Stimulated activated CD8-positive, alpha-beta memory T cell treated with anti-CD3 and anti-CD28 coated beads, Interleukin-15, amount 100 ng/mL, for 1 hour (primary cell): ENCODE results near the gene SETSIP.
"Not testable (repeated sequence)": the region's sequence is repeated elsewhere in the genome, so short reads cannot be mapped to it uniquely, and the experiment has no call there.

Experiments
- DNase-seq: peaks from one replicate; pipeline ENCODE4 v3.0.0-alpha.2; 2020; ENCODE audit warnings: low read depth

Gene SETSIP, protein sequence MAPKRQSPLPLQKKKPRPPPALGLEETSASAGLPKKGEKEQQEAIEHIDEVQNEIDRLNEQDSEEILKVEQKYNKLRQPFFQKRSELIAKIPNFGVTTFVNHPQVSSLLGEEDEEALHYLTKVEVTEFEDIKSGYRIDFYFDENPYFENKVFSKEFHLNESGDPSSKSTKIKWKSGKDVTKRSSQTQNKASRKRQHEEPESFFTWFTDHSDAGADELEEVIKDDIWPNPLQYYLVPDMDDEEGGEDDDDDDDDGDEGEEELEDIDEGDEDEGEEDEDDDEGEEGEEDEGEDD

DNA sequence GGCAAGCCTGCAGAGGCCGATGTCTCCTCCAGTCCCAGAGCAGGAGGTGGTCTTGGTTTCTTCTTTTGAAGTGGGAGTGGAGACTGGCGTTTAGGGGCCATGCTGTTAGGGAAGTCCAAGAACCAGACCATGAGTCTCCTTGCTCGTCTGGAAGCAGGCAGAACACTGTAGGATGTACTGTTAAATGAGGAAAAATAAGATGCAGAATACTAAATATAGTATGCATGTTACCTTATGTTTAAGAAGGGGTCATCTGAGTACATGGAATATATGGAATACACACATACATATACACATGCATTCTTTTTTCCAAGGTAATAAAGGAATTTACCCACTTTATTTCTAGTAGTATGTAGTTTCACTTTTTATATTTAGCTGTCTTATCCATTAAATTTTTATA, at the start of gene SETSIP:
TSS of gene SETSIP (minus strand) at position 101 of the 400 bp plus-strand sequence. CDS start at position 101, 0 bp downstream.
- no peak for DNase-seq

DNA sequence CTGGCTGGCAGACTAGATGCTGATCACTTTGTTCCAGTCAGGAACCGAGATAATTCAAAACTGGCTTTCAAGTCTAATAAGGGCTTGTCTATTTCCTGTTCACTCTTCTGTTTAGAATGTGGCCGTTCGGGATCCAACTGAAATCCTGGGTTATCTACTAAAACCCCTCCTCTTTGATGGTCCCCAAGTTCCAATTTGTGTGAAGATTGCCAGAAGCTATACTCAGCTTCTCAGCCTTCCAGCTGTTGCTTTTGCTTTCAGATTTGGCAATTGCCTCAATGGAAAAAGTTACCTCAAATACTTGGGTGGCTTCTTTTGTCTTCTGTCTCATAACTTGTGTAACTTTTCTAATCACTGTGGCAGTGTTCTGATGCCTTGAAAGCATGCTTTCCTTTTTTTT, 48.7 kb upstream of the SETSIP start:
- DNase-seq = no peak

DNA sequence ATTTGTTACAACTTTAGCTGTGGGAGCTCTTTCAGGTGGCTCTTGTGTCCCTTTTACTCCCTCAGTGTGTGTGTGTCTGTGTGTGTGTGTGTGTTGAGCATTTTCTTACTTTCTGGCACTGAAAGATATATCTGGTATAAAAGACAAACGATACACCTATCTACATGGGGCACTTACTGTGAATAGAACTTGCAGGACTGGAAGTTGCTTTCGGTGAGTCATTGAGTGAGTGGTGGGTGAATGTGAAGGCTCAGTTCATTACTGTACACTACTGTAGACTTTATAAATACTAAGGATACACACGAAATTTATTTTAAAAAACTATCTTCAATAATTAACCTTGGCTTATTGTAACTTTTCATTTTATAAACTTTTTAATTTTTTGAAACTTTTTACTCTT, 43.6 kb upstream of the SETSIP start:
- DNase-seq = no peak

DNA sequence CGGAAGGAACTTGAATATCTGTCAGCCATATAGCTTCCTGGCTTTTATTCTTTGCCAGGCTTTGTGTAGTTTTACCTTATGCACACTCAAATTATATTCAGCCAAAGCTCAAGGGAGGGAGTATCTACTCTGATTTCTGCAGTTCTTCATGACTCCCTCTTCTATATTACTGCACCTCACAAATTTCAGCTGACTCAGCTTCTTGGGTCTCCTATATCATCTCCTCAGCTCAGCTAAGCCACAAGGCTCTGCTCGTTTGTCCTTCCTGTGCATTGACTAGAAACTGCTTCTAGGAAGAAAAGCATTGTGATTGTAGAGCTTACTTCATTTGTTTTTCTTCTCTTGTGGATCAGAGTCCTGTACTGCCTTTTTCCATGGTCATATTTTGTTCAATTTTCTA, 42.3 kb upstream of the SETSIP start:
- DNase-seq = no peak

DNA sequence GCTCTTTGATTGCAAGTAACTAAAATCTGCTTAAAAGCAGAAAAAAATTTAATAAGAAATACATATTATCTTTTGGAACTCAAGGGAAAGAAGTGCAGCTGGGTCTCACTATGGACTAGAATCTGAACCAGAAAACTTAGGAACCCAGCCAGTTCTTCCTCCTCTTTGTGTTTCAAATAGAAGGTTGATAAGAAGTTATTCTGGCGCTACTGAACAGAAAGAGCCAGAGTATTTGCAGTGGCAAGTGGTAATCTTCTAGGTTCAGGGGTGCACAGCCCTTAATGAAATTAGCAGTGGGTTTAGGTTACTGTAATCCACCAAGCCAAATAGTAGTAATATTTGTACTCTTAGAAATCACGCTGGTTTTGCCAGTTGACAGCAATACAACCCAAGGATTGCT, 33.4 kb upstream of the SETSIP start:
- DNase-seq = no peak

DNA sequence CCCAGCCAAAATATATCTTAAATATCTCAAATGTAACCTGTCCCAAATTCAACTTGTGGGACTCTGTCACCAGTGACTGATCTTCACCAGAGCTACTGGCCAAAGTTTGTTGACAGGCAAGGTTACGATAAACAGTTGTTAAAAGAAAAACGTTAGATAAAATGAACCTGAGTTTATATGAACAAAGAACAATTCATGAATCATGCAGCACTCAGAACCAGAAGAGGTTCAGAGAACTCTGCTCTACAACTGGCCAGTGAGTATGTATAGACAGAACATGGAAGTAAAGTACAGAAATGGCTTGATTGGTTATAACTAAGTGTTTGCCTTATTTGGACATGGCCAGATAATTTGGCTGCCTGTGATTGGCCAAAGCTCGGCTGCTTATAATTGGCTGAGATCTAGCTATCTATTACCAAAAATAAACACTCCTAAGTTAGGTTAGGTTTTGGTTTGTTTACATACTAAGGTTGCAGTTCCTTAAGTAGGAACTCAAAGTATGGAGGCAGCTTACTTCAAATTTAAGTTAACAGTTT, 30.4 kb upstream of the SETSIP start:
- DNase-seq = no peak

DNA sequence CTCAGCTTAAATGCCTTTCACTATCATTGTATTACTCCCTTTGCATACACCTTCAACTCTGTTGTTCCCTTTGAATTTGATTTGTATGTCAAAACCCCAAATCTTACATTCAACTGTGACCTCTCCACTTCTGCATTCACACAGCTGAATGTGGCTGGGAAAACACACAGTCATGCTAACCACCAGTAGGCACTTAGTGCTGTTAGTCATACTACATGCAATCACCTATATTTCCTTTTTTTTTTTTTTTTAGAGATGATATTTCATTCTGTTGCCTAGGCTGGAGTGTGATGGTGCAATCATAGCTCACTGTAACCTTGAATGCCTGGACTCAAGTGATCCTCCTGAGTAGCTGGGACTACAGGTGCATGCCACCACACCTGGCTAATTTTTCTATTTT, 21.1 kb upstream of the SETSIP start:
- no peak for DNase-seq

DNA sequence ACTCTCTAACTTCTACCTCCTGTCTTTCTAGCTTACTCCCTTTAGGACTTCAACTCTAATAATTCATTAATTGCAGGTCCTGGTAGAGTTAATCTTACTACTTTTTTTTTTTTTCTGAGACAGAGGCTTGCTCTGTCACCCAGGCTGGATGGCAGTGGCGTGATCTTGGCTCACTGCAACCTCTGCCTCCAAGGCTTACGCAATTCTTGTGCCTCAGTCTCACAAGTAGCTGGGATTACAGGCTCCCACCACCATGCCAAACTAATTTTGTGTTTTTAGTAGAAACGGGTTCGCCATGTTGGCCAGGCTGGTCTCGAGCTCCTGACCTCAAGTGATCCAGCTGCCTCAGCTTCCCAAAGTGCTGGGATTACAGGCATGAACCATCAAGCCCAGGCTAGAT, 20.7 kb upstream of the SETSIP start:
- DNase-seq = no peak

DNA sequence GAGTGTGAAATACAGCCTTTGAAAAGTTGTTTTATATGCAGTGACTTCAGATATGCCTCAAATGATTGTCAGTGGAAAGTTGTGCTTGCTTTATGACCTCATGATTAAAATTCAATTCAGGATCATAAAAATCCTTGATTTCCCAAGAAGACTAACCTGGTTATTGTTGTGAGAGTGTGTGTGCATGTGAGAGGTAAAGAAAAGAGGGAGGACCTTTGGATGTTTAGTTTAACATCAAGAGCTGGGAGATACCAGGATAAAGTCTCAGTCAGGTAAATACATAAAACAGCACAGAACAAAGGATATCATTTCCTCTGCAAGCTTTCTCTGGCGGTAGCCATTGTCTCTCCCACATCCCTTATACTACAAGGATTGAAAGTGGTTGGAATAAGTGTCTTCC, 19.4 kb upstream of the SETSIP start:
- DNase-seq = no peak

DNA sequence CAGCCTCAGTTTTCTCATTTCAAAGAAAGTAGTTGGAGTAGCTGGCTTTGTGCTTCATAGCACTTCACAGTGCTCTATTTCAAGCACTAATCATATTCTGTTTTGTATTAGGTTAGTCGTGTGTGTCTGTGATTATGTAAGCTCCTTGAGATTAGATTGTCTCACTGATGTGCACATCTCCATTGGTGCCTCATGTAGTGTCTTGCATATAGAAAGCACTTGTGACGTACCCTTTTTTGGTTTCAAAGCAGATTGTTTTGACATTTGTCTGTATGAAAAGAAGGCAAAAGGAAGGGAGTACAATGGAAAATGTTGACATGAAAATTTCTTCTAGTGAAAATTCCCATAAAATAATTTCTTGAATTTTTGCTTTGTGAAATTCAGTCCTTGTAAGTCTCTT, 18.9 kb upstream of the SETSIP start:
- no peak for DNase-seq

DNA sequence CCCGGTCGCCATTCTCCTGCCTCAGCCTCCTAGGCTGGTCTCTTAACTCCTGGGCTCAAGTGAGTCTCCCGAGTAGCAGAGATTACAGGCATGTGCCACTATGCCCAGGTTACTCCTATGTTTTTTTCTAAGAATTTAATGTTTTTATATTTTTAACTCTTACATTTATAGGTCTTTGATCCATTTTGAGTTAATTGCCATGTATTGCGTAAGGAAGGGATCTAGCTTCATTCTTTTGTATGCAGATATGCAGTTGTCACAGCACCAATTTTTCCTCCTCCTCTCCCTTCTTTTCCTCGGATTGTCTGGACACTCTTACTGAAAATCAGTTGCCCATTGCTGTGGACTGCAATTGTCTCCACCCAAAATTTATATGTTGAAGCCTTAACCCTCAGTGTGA, 16.4 kb upstream of the SETSIP start:
- no peak for DNase-seq

DNA sequence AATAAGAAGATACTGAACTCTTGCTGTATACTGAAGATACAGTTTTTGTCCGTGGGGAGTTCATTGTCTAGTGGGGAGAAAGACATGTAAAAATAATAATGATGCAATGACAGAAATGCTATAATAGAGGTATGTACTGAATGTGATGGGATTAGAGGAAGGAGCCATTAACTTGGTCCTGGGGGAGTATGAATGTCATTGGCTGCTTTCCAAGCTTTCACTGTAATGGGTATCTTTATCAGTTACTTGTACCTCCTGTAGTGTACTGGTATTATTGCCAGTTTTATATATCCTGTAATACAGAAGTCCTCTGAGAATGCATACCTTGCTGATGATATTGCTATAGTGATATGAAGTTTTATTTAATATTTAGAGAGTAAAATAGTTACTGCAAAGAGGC, 12.3 kb upstream of the SETSIP start:
- DNase-seq = no peak

DNA sequence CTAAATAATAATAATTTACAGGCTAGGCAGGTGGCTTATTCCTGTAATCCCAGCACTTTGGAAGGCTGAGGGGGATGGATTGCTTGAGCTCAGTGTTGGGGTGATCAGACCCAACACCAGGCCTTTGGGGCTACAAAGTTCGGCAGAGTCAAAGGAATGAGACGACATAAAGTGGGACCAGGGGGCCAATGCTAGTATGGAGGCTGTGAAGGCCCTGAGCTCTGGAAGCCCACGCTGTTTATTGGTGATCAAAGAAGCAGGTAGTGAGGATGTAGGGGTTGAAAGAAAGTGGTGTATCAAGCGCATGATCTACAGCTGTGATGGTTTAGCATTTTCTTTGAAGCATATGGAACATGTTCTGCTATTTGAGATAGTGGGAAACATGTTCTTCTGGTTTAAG, 10.5 kb upstream of the SETSIP start:
- no peak for DNase-seq

DNA sequence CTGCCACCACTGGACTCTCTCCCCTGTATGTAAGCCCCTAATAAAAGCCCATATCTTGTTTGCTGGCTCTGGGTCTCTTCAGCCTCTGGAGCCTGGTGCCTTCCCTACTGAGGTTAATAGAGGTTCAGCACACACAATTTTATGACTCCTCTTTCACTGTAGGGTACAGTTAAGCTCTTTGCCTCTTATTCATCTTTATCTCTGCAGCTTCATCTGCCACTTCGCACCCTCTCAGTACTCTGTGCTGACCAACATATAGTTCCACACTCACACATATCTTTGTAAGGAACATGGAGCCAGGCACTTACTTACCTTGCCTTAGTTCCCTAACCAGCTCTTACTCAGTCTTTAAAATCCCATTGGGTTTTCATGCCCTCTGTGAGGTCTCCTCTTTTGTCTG, 9.4 kb upstream of the SETSIP start:
- no peak for DNase-seq

DNA sequence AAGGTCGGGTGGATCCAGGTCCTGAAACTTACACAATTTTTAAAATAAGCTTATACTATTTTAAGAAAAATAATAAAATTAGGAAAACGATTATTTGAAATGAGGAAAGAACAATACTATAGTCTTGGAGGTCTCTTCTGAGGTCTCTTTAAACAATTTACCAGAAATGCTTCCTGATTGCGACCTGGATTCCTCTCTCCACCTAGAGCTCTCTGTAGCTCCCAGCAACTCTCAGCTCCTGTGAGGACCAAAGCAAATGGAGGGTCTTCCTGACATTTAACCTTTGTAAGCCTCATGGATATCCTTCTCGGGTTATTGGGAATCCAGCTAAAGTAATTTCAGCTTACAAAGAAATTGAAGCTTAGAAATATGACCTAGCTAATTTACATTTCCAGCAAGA, 5.8 kb upstream of the SETSIP start:
- DNase-seq = no peak

DNA sequence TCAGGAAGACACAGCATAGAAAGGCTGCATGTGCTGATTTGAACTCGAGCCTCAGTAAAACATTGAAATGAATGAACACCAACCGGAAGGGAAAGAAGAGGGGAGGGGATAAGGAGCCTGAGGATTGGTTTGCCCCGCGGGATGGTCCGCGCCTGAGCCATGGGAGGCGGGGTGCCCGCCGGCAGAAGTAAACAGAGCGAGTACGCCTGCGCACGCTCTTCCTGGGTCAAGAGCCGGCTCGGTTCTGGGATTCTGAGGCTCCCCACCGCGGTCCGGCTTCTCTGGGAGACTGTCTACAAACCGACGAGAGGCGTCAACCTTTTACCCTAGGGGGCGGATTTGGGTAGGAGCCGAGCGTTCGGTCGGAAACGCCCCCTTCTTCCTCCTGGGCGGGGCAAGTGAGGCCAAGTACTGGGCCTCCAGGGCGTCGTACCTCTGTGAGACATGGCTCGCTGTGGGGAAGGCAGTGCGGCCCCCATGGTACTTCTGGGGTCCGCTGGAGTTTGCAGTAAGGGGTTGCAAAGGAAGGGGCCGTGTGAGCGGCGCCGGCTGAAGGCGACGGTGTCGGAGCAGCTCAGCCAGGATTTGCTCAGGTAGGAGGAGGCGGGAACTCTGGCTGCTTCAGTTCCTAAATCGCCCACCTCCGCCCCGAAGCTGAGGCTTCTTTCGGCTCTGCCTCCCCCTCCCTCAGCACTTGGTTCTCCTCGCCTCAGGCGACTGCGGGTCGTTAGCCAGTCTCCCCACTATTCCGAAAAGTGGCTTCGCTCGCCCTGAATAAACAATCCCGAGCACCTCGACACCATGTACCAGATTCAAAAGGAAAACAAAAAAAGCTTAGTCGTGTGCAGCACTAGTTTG, 5.1 kb upstream of the SETSIP start, which contains the start of gene BTBD8:
TSS of gene BTBD8 (plus strand) at position 218 of the 858 bp plus-strand sequence. CDS start at position 445, 227 bp downstream.
- DNase-seq = peak; percentile 78

DNA sequence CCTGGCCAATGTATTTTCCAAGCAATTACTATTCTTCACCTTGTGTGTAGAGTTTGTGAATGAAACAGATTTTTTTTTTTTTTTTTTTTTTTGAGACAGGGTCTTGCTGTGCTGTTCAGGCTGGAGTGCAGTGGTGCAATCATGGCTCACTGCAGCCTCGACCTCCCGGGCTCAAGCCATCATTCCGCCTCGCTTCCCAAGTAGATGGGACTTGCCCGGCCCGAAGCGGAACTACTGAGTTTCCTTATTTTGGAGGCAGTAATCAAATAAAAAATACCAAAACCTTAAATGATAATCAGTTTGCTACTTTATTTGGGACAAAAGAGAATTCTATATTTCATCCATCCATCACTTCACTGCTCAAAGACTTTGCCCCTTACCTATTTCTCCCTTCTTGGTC, 4.2 kb upstream of the SETSIP start:
- DNase-seq = no peak

DNA sequence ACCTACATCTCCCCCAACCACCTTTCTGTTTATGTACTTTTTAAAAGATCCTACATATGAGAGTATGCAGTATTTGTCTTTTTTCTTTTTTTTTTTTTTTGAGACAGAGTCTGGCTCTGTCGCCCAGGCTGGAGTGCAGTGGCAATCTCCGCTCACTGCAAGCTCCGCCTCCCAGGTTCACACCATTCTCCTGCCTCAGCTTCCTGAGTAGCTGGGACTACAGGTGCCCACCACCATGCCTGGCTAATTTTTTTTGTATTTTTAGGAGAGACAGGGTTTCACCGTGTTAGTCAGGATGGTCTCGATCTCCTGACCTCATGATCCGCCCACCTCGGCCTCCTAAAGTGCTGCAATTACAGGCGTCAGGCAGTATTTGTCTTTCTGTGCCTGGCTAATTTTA, 2.9 kb upstream of the SETSIP start:
- DNase-seq = not testable (repeated sequence)

DNA sequence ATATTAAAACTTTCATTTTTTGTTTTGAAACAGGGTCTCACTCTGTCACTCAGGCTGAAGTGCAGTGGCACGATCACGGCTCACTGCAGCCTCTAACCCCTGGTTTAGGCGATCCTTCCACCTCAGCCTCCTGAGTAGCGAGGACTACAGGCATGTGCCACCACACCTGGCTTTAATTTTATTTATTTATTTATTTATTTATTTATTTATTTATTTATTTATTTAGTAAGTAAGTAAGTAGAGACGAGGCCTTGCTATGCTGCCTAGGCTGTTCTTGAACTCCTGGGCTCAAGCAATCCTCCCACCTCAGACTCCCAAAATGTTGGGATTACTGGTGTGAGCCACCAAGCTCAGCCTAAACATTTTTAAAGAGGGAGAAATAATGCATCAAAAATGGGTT, 1.2 kb upstream of the SETSIP start:
- no peak for DNase-seq

DNA sequence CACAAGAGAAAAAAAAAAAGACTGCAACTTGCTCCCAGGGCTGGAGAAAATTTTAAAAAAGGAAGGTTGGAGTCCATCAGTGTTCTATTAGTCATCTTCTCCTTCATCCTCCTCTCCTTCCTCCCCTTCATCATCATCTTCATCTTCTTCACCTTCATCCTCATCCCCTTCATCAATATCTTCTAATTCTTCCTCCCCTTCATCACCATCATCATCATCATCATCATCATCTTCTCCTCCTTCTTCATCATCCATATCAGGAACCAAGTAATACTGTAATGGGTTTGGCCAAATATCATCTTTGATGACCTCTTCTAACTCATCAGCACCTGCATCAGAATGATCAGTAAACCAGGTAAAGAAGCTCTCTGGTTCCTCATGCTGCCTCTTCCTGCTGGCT, 765 bp downstream of the SETSIP start:
- DNase-seq = not testable (repeated sequence)

DNA sequence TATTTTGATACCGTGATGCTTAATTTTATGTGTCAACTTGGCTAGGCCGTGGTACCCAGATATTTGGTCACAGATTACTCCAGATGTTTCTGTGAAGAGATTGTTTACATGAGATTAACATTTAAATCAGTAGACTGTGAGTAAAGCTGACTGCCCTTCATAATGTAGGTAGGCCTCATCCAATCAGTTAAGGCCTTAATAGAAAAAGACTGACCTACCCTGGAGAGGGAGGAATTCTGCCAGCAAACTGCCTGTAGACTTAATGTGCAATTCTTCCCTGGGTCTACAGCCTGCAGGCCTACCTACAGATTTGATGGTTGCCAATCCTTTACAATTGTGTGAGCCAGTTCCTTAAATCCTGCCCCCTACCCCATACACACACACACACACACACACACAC, 4.3 kb downstream of the SETSIP start:
- no peak for DNase-seq

DNA sequence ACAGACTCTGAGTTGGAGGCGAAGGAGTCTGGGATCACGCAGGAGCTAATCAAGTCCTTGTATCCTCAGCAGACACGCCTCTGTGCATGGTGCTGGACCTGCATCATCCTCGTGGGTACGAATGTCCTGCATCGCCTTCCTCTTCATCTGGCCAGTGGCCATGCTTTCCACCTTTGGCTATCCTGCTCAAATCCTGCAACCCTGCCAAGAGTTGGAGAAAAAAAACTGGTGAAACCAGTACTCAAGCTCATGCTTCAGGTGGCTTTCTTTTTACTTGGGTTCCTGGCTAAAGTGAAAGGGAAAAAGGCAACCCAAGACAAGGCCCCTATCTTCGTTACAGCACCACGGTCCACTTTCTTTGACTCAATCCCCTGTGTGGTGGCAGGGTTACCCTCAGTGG, 8.9 kb downstream of the SETSIP start:
- DNase-seq = no peak

DNA sequence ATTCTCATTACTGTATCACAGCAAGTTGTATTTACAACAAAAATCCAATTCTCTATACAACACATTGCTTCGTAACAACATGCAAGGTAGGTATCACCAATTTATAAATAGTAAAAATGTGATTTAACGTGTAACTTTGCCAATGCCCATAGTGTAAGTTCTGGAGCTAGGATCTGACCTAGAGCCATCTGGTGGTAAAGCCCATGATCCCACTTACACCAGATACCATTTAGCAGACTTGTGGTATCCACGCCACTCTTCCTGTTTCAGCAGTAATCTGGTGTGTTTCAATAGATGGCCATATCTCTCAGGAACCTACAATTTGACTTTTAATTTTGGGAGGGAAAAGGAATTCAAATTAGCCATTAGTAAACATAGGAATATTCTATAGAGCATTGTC, 10.2 kb downstream of the SETSIP start:
- DNase-seq = no peak
